NCI-H748 treated with DMSO at 0.1 percent for 48 hours (cell line): ENCODE data around the gene MDH1.

ENCODE experiments used
- DNase-seq: peaks from one replicate; lab custom pipeline; 2025; lab: John Stamatoyannopoulos, UW

The MDH1 gene

DNA sequence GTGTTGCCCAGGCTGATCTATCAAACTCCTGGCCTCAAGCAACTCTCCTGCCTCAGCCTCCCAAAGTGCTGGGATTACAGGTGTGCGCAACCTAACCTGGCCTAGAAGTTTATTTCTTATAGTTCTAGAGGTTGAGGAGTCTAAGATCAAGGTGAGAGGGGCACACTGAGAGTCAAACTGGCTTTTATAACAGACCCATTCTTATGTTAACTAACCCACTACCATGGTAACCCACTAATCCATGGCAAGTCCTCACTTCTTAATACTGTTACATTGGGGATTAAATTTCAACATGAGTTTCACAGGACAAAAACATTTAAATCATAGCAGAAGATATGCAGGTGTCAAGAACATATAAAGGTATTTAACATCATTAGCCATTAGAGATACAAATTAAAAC lies 50.6 kb downstream of the MDH1 start:
- no peak for DNase-seq

DNA sequence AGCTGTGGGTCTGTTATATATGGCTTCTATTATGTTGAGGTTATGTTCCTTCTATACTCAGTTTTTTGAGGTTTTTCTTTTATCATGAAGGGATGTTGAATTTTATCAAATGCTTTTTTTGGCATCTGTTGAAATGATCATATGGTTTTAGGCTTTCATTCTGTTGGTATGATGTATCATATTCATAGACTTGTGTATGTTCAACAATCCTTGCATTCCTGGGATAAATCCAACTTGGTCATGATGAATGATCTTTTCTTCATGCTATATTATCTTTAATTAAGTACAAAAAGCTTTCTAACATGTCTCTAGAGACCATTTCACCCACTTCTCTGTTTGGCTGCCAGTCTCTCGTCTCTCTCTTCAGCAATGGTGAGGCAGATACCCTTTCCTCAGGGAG lies 54.2 kb downstream of the MDH1 start:
- no peak for DNase-seq

DNA sequence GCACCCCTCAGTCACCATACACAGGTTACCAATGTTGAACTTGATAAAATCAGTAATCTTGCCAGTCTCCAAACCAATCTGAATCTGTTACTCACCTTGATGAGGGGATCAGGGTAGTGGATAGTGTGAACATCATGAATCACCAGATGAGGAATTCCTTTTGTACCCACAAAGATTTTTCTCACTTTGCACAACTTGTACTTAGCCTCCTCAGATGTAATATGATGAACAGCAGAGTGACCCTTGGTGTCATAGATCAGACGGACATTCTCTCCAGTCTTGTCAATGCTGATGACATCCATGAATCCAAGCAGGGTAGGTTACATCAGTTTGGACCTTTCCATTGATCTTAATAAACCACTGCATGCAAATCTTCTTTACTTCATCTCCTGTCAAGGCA lies 54.7 kb downstream of the MDH1 start:
- no peak for DNase-seq

DNA sequence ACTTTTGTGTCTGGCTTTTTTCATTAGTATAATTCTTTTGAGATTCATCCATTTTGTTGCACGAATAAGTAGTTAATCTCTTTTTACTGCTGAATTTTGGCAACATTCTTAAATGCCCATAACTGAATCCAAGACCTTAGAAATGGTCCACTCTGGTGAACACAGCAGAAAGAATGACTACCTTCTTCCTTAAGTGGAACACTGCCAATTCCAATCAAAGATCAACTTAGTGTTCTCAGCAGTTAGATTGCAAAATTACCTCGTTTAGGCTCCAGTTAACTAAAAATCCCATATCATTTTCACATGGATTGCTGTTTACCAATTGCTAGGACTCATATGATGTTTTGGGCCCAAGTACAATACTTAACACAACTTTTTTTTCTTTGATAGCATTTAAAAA lies 59.9 kb downstream of the MDH1 start:
- no peak for DNase-seq

DNA sequence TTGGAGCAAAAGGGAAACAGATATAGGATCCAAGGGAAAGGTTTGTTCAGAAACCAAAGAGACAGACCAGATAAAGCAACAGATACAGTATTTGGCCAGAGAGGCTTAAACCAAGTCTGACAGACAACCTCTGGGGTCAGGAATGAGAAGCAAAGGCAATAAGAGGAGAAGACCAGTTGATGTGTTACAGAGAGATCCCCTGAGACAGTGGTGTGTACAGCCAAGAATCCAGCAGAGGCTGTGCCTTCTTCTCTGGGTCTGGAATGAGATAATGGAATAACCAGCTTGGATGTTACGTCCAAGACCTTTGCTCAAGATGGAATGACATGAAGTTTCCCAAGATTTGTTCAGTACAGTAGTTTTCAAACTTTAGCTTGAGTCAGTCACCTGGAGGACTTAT lies 61.1 kb downstream of the MDH1 start:
- DNase-seq = no peak

DNA sequence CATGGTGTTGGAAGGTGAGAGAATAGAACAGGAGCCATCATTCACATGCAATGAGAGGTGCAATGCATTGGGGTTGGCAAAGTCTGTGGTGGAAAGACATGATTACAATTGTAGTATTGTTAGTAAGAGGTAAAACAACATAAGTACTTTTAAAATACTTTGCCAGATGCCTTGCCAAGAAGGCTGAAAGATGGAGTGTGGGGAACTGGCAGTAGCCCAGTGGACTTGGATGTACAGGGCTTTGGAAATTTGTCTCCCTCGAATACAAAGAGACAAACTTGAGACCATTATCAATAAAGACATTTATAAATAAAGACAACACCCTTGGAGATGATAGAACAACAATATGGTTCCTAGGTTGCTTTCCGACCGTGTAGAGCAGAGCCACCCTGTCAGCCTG lies 62.0 kb downstream of the MDH1 start:
- DNase-seq = no peak

DNA sequence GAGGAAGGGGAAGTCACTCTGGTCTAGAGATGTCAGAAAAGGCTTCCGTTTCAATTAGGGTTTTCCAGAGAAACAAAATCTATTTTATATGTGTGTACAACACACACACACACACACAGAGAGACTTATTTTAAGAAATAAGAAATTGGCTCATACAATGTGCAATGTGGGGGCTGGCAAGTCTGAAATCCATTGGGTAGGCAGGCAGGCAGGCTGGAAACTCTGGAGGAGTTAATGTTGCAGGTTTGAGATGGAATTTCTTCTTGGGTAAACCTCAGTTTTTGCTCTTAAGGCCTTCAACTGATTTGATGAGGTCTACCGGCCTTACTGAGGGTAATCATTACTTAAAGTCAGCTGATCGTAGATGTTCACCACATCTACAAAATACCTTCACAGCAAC lies 62.6 kb downstream of the MDH1 start:
- DNase-seq = no peak

DNA sequence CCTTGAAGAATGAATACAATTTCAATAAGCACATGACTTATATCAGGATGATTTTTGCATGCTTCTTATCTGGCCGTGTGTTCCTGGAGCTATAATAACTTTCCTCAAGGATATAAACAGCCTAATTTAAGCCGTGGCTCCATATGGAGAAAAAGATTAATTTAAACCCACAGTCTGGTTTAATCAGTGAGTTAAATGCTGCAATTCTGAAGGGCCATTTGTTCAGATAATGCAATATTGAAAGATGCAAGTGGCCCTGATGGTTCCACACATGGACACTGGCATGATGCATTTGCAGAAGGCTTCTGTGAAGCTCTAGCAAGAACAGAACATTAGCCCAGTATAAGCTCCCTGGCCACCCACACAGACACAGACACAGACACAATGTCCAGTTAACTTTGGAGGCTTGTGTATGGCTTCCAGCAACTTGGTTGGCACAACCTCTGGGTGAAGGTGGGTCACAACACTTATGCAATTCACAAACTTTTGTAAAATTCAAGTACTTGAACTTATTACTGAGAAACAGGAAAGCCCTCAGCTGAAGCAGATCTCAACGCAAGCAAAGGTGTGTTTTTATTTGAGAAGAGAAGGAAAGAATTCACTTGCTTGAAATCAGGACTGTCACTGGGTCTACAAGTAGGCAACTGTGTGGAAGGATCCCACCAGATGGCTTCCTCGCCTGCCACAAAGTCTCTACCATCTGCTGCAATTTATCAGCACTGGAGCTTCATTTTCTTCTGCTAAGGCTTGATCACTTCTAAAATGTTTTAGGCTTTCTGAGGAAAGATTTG lies 63.3 kb downstream of the MDH1 start:
- DNase-seq = no peak

DNA sequence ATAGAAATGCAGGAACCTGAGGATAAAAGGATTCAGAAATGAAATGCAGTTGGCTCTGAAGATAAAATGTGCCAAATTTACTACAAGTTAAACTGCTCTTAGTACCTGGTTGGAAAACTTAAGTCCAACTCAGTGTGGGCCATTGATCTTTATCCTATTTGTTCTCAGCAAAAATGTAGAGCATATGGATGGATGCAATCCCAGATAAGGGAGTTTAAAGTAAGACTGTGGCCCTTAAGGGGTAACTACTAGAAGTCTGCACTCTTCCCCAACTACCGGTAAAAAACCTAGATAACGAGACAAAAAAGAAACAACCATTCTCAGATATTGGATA lies 63.9 kb downstream of the MDH1 start:
- DNase-seq = no peak

DNA sequence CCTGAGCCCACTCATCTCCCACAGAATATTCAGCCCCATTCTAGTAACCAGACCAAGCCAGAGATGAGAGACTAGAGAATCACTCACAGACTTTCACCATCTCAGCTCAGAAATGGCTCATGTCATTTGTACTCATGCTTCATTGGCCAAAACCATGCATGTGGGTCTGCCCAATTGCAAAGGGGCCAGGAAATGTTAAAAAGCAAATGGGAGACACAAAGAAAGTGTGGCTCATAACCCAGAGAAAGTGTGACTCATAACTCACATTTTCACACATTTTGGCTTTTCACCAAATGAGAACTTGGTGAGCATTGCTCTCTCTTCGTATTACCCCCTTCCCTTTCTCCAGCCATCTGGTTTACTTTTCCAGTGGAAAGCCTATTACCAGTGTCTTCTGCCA lies 66.2 kb downstream of the MDH1 start:
- no peak for DNase-seq
